ENCODE data around the gene UBAC1. TPM values are rescaled to one million over a fixed set of nuclear protein-coding genes. Genes with fewer than 3 reads are reported as not detected.

UBAC1 gene
- total RNA-seq, 1 experiment from 2014 or later, result 54.8 TPM

GRCh38 chr9:135978642-135979546 lies 17.7 kb upstream of the UBAC1 start:
- no peak overlapping the region for H2AFZ ChIP-seq (ENCODE audit: low read depth, low read length, poor library complexity, severe bottlenecking)
- ChIA-PET CTCF (interaction anchor here (0.6 kb wide), 1 partner anchor 110 kb away, joined by 3 read pairs; no protein-coding TSS in a partner anchor), RAD21 (ENCODE audit: low non-redundant PET in 1 of 2, low total read pairs in 2 of 2, uncharacterized antibody in 2 of 2, unreplicated experiment in 2 of 2) (no interaction called here), POLR2A (no interaction called here)
- H3K9ac ChIP-seq (ENCODE audit: low read length), result no peak overlapping the region
- no peaks in the 10 kb centered on the region for H3K79me2 ChIP-seq (ENCODE audit: insufficient read depth, low read length)
- intact Hi-C loops (cut with micrococcal nuclease), result no loop called here
- H3K9me3 ChIP-seq (ENCODE audit: control insufficient read depth in 1 of 2, insufficient read depth in 1 of 2, low read depth in 1 of 2, low read length in 2 of 2), result no peaks in the 10 kb centered on the region
- no peaks in the 10 kb centered on the region for H3K27me3 ChIP-seq (ENCODE audit: insufficient read depth, low read length)
- TF ChIP-seq JUND (IDR thresholded peaks at IDR 0.05) (no peak), ZFX (IDR thresholded peaks at IDR 0.05) (no peak), ZBTB33 (IDR thresholded peaks at IDR 0.05; ENCODE audit: extremely low read depth, insufficient replicate concordance, low read length) (no peak), YY1 (IDR thresholded peaks at IDR 0.05; ENCODE audit: extremely low read depth, insufficient replicate concordance, low read depth, low read length) (no peak), TCF7L2 (IDR thresholded peaks at IDR 0.05; ENCODE audit: borderline replicate concordance, extremely low read depth, insufficient read depth, insufficient read length) (no peak), SIN3A (IDR thresholded peaks at IDR 0.05; ENCODE audit: low read depth) (no peak), ELF1 (IDR thresholded peaks at IDR 0.05; ENCODE audit: borderline replicate concordance, low read depth) (no peak), EZH2 (IDR thresholded peaks at IDR 0.05) (no peak), SRF (IDR thresholded peaks at IDR 0.05; ENCODE audit: low read depth) (no peak)
- BruUV-seq (replicated peaks), result no TSS peak
- ATAC-seq (0 out of 2 replicates have a peak, but pooled peaks have one; percentile 19), DNase-seq (ENCODE audit: low read depth, low spot score) (no peak)
- H3K4me3 ChIP-seq (replicated peaks in 1 of 2; ENCODE audit: low read depth in 1 of 2, low read length in 2 of 2), result no peak overlapping the region
- no peaks in the 10 kb centered on the region for H4K20me1 ChIP-seq (ENCODE audit: insufficient read depth)
- no peaks in the 10 kb centered on the region for H3K4me1 ChIP-seq (ENCODE audit: control insufficient read depth in 1 of 2, insufficient read depth in 2 of 2, low read length in 2 of 2)
- H3K27ac ChIP-seq (ENCODE audit: low read depth, low read length), result no peak overlapping the region
- no peaks in the 10 kb centered on the region for H3K36me3 ChIP-seq (ENCODE audit: control insufficient read depth in 1 of 2, insufficient read depth in 2 of 2, low read length in 2 of 2)
- no peak overlapping the region for H3K4me2 ChIP-seq (ENCODE audit: low read length)
- H3K9me2 ChIP-seq (ENCODE audit: insufficient read depth), result no peaks in the 10 kb centered on the region
